GM23248 (cell line): ENCODE measurements around the gene RPS6KA4. TPM values are rescaled to one million over a fixed set of nuclear protein-coding genes. Genes with fewer than 3 reads are reported as not detected.

Experiments used
- DNase-seq: peaks from one replicate; pipeline ENCODE4 v3.0.0-alpha.2; 2015
- H2AFZ ChIP-seq: fragments of 200-600 bp; sonication (generic); 2 replicates; pipeline ENCODE4 v1.6.1; 2016; ENCODE audit warnings: antibody characterized with exemption
- H3F3A ChIP-seq: fragments of 200-600 bp; sonication (generic); 2 replicates; pipeline ENCODE4 v1.6.1; 2016; ENCODE audit warnings: mild to moderate bottlenecking, antibody characterized with exemption, mixed run types; ENCODE audit not compliant: insufficient read depth
- H3K27ac ChIP-seq: fragments of 200-600 bp; sonication (generic); 2 replicates; pipeline ENCODE4 v1.5.1; 2016; ENCODE audit warnings: mild to moderate bottlenecking
- H3K27me3 ChIP-seq: fragments of 200-600 bp; sonication (generic); replicated peaks from 2 replicates; pipeline ENCODE4 v1.6.1; 2016; ENCODE audit warnings: mild to moderate bottlenecking; ENCODE audit not compliant: insufficient read depth
- H3K36me3 ChIP-seq: fragments of 200-600 bp; sonication (generic); 2 replicates; pipeline ENCODE4 v1.6.1; 2016; ENCODE audit warnings: low read depth, mild to moderate bottlenecking
- H3K4me1 ChIP-seq: fragments of 200-600 bp; sonication (generic); 2 replicates; pipeline ENCODE4 v1.6.1; 2016; ENCODE audit warnings: mild to moderate bottlenecking; ENCODE audit not compliant: insufficient read depth
- H3K4me2 ChIP-seq: fragments of 200-600 bp; sonication (generic); one replicate; pipeline ENCODE4 v1.6.1; 2016; ENCODE audit warnings: mild to moderate bottlenecking; ENCODE audit not compliant: unreplicated experiment
- H3K4me3 ChIP-seq: fragments of 200-600 bp; sonication (generic); 2 replicates; pipeline ENCODE4 v1.5.1; 2016; ENCODE audit warnings: mild to moderate bottlenecking
- H3K79me2 ChIP-seq: fragments of 200-600 bp; sonication (generic); 2 replicates; pipeline ENCODE4 v1.6.1; 2016; ENCODE audit warnings: mild to moderate bottlenecking; ENCODE audit not compliant: insufficient read depth
- H3K9ac ChIP-seq: fragments of 200-600 bp; sonication (generic); 2 replicates; pipeline ENCODE4 v1.6.1; 2016; ENCODE audit warnings: mild to moderate bottlenecking
- H3K9me2 ChIP-seq: fragments of 200-600 bp; sonication (generic); 2 replicates; pipeline ENCODE4 v1.6.1; 2016; ENCODE audit warnings: mixed run types, mild to moderate bottlenecking, moderate library complexity; ENCODE audit not compliant: insufficient read depth
- H3K9me3 ChIP-seq: fragments of 200-600 bp; sonication (generic); one replicate; pipeline ENCODE4 v1.6.1; 2017; ENCODE audit warnings: low read depth
- H4K20me1 ChIP-seq: fragments of 200-600 bp; sonication (generic); 2 replicates; pipeline ENCODE4 v1.6.0; 2016; ENCODE audit not compliant: insufficient read depth
- EZH2 ChIP-seq: fragments of 200-600 bp; sonication (generic); IDR thresholded peaks from 2 replicates; pipeline ENCODE4 v1.6.1; 2018; ENCODE audit warnings: antibody characterized with exemption, mild to moderate bottlenecking; ENCODE audit not compliant: insufficient read depth, poor library complexity, severe bottlenecking
- EZH2phosphoT487 ChIP-seq: fragments of 200-600 bp; sonication (generic); IDR thresholded peaks from 2 replicates; pipeline ENCODE4 v1.6.1; 2018; ENCODE audit warnings: antibody characterized with exemption, moderate library complexity, mild to moderate bottlenecking, low read depth; ENCODE audit not compliant: insufficient read depth
- WGBS, 2 experiments: methylation state at CpG; one replicate each; pipeline ENCODE4 v1.1.6; 2015 to 2017; ENCODE audit warnings: low lambda C conversion rate in 2 of 2, low coverage in 1 of 2; ENCODE audit errors: missing lambda C conversion rate in 2 of 2; 5-methylcytosine and 5-hydroxymethylcytosine counted together
- in situ Hi-C: fragments of 300-500 bp; cut with MboI; formaldehyde crosslinking; loops from 2 replicates; pipeline ENCODE4 v1.15.0; 2020
- polyA plus RNA-seq: library from polyadenylated mRNA; unstranded; fragments of >200 nt; fragmentation: Nextera tagmentation; extraction: Ambion mirVana; gene quantifications from 2 replicates; pipeline ENCODE4 v1.2.1, GENCODE V29; 2016
- total RNA-seq: library from RNA; depleted of rRNA; stranded (reverse); fragments of >200 nt; shearing (Covaris generic); gene quantifications from 2 replicates; pipeline ENCODE4 v1.2.3, GENCODE V29; 2014

Gene RPS6KA4
- total and polyA plus RNA-seq, 2 experiments from 2014 or later = 12.2 to 61.0 TPM

GRCh38 chr11:64352099-64352994 is 6.6 kb upstream of the RPS6KA4 start:
- Histone ChIP-seq H3K9ac (no peak overlapping the region), H3K4me3 (no peak overlapping the region), H4K20me1 (no peaks in the 10 kb centered on the region), H3K27ac (no peak overlapping the region), H3K27me3 (no peaks in the 10 kb centered on the region), H3K9me2 (no peaks in the 10 kb centered on the region), H2AFZ (no peak overlapping the region), H3K4me2 (no peak overlapping the region), H3K36me3 (no peaks in the 10 kb centered on the region), H3K9me3 (no peaks in the 10 kb centered on the region), H3K4me1 (peaks cover 4% of the 10 kb centered on the region; the same call in 1 of the 2 replicates), H3F3A (peaks cover 4% of the 10 kb centered on the region; the same call in 1 of the 2 replicates), H3K79me2 (no peaks in the 10 kb centered on the region)
- in situ Hi-C loops = no loop called here
- 80 to 87% methylated on average over 32 to 33 of the region's 33 CpGs for WGBS, 2 experiments
- no peak for TF ChIP-seq EZH2
- TF ChIP-seq EZH2phosphoT487 = no peak
- DNase-seq = no peak

- in situ Hi-C loops = no loop called here
- DNase-seq = no peak
- no peaks in the 10 kb centered on the region for H3K9me2 ChIP-seq
Measured at GRCh38 chr11:64352995-64353714, 5.8 kb upstream of the RPS6KA4 start.

GRCh38 chr11:64353715-64354506 is 5.1 kb upstream of the RPS6KA4 start:
- in situ Hi-C loops = no loop called here
- 77 to 80% methylated on average over 11 to 20 of the region's 20 CpGs for WGBS, 2 experiments

More at GRCh38 chr11:64352995-64353714, 5.8 kb upstream of the RPS6KA4 start:
- Histone ChIP-seq H3K36me3 (no peaks in the 10 kb centered on the region), H3K27me3 (no peaks in the 10 kb centered on the region), H4K20me1 (no peaks in the 10 kb centered on the region), H3K27ac (no peak overlapping the region), H2AFZ (no peak overlapping the region), H3F3A (peaks cover 4% of the 10 kb centered on the region; the same call in 1 of the 2 replicates), H3K9ac (no peak overlapping the region), H3K4me3 (no peak overlapping the region), H3K4me2 (no peak overlapping the region), H3K9me3 (no peaks in the 10 kb centered on the region), H3K79me2 (no peaks in the 10 kb centered on the region), H3K4me1 (peaks cover 10% of the 10 kb centered on the region)
- TF ChIP-seq EZH2 = no peak
- TF ChIP-seq EZH2phosphoT487 = no peak
- 87 to 88% methylated on average over 30 to 34 of the region's 34 CpGs for WGBS, 2 experiments

More at GRCh38 chr11:64353715-64354506, 5.1 kb upstream of the RPS6KA4 start:
- Histone ChIP-seq H3K36me3 (no peaks in the 10 kb centered on the region), H3F3A (peaks cover 4% of the 10 kb centered on the region; the same call in 1 of the 2 replicates), H3K79me2 (no peaks in the 10 kb centered on the region), H3K27me3 (no peaks in the 10 kb centered on the region), H3K9ac (no peak overlapping the region), H2AFZ (no peak overlapping the region), H3K4me1 (peaks cover 16% of the 10 kb centered on the region), H3K4me2 (no peak overlapping the region), H3K9me3 (no peaks in the 10 kb centered on the region), H3K9me2 (no peaks in the 10 kb centered on the region), H3K27ac (no peak overlapping the region), H3K4me3 (no peak overlapping the region), H4K20me1 (no peaks in the 10 kb centered on the region)
- DNase-seq = no peak
- no peak for TF ChIP-seq EZH2
- no peak for TF ChIP-seq EZH2phosphoT487
